Neural cell (in vitro differentiated cells): ENCODE measurements around the gene FLRT2. TPM values are rescaled to one million over a fixed set of nuclear protein-coding genes. Genes with fewer than 3 reads are reported as not detected.

Experiments used
- H2AFZ ChIP-seq: fragments of 200-600, 300-800 bp; sonication (generic), shearing (Covaris generic); 2 replicates; pipeline ENCODE4 v1.6.0; 2014; ENCODE audit warnings: low read depth, mild to moderate bottlenecking, antibody characterized with exemption, low read length, moderate library complexity
- H3F3A ChIP-seq: fragments of 200-600 bp; shearing (Covaris generic); 2 replicates; pipeline ENCODE4 v1.6.1; 2016; ENCODE audit warnings: mild to moderate bottlenecking, moderate library complexity, mixed read lengths, antibody characterized with exemption, low read length; ENCODE audit not compliant: insufficient read depth, poor library complexity, severe bottlenecking
- H3K27ac ChIP-seq: fragments of 200-600, 300-800 bp; sonication (generic), shearing (Covaris generic); 2 replicates; pipeline ENCODE4 v1.5.1; 2014; ENCODE audit warnings: mild to moderate bottlenecking, low read length, moderate library complexity
- H3K27me3 ChIP-seq: fragments of 300-800, 200-600 bp; sonication (generic), shearing (Covaris generic); 2 replicates; pipeline ENCODE4 v1.6.0; 2014; ENCODE audit warnings: mild to moderate bottlenecking, low read depth, low read length, moderate library complexity; ENCODE audit not compliant: insufficient read depth
- H3K36me3 ChIP-seq: fragments of 300-800, 200-600 bp; sonication (generic), shearing (Covaris generic); 2 replicates; pipeline ENCODE4 v1.5.1; 2014; ENCODE audit warnings: mild to moderate bottlenecking, antibody characterized with exemption, low read length, moderate library complexity; ENCODE audit not compliant: insufficient read depth
- H3K4me2 ChIP-seq: fragments of 300-800, 200-600 bp; sonication (generic), shearing (Covaris generic); 2 replicates; pipeline ENCODE4 v1.6.0; 2014; ENCODE audit warnings: mild to moderate bottlenecking, low read length
- H3K4me3 ChIP-seq: fragments of 300-800, 200-600 bp; sonication (generic), shearing (Covaris generic); 2 replicates; pipeline ENCODE4 v1.5.1; 2014; ENCODE audit warnings: mild to moderate bottlenecking, low read length, moderate library complexity
- H3K79me2 ChIP-seq: fragments of 200-600 bp; shearing (Covaris generic); replicated peaks from 2 replicates; pipeline ENCODE4 v1.6.0; 2014; ENCODE audit warnings: mild to moderate bottlenecking, low read length, moderate library complexity; ENCODE audit not compliant: insufficient read depth
- H3K9ac ChIP-seq: fragments of 300-800, 200-600 bp; sonication (generic), shearing (Covaris generic); 2 replicates; pipeline ENCODE4 v1.6.1; 2016; ENCODE audit warnings: mild to moderate bottlenecking, low read length, mixed read lengths
- H3K9me2 ChIP-seq: fragments of 200-600 bp; shearing (Covaris generic); 2 replicates; pipeline ENCODE4 v1.6.1; 2016; ENCODE audit warnings: mild to moderate bottlenecking, low read length, mixed read lengths; ENCODE audit not compliant: insufficient read depth
- H3K9me3 ChIP-seq: fragments of 200-600, 300-800 bp; sonication (generic), shearing (Covaris generic); 2 replicates; pipeline ENCODE4 v1.6.1; 2016; ENCODE audit warnings: mild to moderate bottlenecking, mixed run types, low read length, moderate library complexity, mixed read lengths
- H4K20me1 ChIP-seq: fragments of 200-600 bp; shearing (Covaris generic); 2 replicates; pipeline ENCODE4 v1.6.1; 2016; ENCODE audit warnings: mild to moderate bottlenecking, mixed run types; ENCODE audit not compliant: insufficient read depth
- EP300 ChIP-seq: fragments of 450-650 bp; conservative IDR thresholded peaks from 2 replicates; pipeline ENCODE4 v1.6.1; 2014; ENCODE audit warnings: antibody characterized with exemption, mild to moderate bottlenecking, moderate library complexity; ENCODE audit not compliant: poor library complexity, severe bottlenecking
- EZH2 ChIP-seq: fragments of 200-600, 300-800 bp; shearing (Covaris generic), sonication (generic); IDR thresholded peaks from 2 replicates; pipeline ENCODE4 v1.6.1; 2014; ENCODE audit warnings: antibody characterized with exemption, low read length, borderline replicate concordance, mild to moderate bottlenecking; ENCODE audit not compliant: insufficient read depth, poor library complexity, severe bottlenecking
- MXI1 ChIP-seq: fragments of 450-650 bp; conservative IDR thresholded peaks from 2 replicates; pipeline ENCODE4 v1.6.1; 2014; ENCODE audit warnings: antibody characterized with exemption, mild to moderate bottlenecking; ENCODE audit not compliant: poor library complexity, severe bottlenecking
- POLR2AphosphoS5 ChIP-seq: IDR thresholded peaks from 2 replicates; pipeline ENCODE4 v1.6.1; 2012
- RAD21 ChIP-seq: fragments of 450-650 bp; conservative IDR thresholded peaks from 2 replicates; pipeline ENCODE4 v1.6.1; 2014; ENCODE audit warnings: antibody characterized with exemption, mild to moderate bottlenecking, moderate library complexity
- SMC3 ChIP-seq: fragments of 450-650 bp; conservative IDR thresholded peaks from 2 replicates; pipeline ENCODE4 v1.6.1; 2014; ENCODE audit warnings: antibody characterized with exemption, mild to moderate bottlenecking, moderate library complexity; ENCODE audit not compliant: poor library complexity
- TAF1 ChIP-seq: IDR thresholded peaks from 2 replicates; pipeline ENCODE4 v1.6.1; 2012; ENCODE audit warnings: low read depth
- polyA plus RNA-seq: library from polyadenylated mRNA; depleted of rRNA; stranded (reverse); fragments of >200 nt; gene quantifications from 2 replicates; pipeline ENCODE4 v1.2.3, GENCODE V29; 2014
- TF ChIP-seq, protein P1 (sequence below): IDR thresholded peaks from 2 replicates; pipeline ENCODE4 v1.6.1; 2012; ENCODE audit warnings: borderline replicate concordance
- TF ChIP-seq, protein P2 (sequence below): fragments of 450-650 bp; IDR thresholded peaks from 2 replicates; pipeline ENCODE4 v1.5.1; 2014; ENCODE audit warnings: antibody characterized with exemption, mild to moderate bottlenecking, moderate library complexity; ENCODE audit not compliant: poor library complexity, severe bottlenecking

The FLRT2 gene
- polyA plus RNA-seq, 1 donor from 2014 or later = 5.1 TPM

DNA sequence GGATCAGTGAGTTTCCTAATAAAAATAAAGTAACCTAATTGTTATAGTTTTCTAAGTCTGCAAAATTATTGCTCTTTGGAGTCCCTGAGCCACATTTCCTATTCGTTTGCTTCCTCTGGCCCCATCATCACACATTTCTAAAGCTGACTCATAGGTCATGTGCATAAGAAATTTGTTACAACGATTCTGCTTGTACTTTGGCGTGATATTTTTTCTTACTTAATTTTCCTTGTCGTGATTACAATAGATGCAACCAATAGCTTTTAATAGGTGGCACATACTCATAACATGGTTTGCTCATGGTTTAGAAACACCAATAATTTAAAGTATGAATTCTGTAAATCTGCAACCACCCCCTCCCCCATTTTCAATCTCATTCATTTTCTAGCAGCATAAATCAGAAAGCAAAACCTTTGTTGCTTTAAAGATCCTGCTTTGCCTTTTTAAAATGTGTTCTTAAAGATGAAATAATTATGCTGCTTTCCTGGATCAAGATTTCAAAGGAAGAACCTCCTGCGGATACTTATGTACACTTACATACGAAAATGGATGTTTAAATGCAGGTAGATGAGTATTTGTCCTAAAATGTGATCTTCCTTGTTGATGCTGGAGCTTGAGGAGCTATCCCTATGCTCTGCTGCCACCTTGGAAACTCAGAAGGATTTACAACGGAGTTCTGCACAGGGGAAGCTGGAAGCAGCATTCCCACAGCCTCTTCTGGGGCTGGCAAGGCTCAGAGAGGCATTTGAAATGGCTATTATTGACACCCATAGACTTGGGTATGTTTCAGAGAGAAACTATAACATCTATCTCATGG, 1.7 kb upstream of the FLRT2 start:
- TF ChIP-seq MXI1 (no peak), EP300 (no peak), RAD21 (peak; percentile 97), EZH2 (no peak), SMC3 (peak; percentile 89), POLR2AphosphoS5 (no peak), TAF1 (no peak)
- TF ChIP-seq, protein P1, sequence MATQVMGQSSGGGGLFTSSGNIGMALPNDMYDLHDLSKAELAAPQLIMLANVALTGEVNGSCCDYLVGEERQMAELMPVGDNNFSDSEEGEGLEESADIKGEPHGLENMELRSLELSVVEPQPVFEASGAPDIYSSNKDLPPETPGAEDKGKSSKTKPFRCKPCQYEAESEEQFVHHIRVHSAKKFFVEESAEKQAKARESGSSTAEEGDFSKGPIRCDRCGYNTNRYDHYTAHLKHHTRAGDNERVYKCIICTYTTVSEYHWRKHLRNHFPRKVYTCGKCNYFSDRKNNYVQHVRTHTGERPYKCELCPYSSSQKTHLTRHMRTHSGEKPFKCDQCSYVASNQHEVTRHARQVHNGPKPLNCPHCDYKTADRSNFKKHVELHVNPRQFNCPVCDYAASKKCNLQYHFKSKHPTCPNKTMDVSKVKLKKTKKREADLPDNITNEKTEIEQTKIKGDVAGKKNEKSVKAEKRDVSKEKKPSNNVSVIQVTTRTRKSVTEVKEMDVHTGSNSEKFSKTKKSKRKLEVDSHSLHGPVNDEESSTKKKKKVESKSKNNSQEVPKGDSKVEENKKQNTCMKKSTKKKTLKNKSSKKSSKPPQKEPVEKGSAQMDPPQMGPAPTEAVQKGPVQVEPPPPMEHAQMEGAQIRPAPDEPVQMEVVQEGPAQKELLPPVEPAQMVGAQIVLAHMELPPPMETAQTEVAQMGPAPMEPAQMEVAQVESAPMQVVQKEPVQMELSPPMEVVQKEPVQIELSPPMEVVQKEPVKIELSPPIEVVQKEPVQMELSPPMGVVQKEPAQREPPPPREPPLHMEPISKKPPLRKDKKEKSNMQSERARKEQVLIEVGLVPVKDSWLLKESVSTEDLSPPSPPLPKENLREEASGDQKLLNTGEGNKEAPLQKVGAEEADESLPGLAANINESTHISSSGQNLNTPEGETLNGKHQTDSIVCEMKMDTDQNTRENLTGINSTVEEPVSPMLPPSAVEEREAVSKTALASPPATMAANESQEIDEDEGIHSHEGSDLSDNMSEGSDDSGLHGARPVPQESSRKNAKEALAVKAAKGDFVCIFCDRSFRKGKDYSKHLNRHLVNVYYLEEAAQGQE = peak; percentile 64
- TF ChIP-seq, protein P2, sequence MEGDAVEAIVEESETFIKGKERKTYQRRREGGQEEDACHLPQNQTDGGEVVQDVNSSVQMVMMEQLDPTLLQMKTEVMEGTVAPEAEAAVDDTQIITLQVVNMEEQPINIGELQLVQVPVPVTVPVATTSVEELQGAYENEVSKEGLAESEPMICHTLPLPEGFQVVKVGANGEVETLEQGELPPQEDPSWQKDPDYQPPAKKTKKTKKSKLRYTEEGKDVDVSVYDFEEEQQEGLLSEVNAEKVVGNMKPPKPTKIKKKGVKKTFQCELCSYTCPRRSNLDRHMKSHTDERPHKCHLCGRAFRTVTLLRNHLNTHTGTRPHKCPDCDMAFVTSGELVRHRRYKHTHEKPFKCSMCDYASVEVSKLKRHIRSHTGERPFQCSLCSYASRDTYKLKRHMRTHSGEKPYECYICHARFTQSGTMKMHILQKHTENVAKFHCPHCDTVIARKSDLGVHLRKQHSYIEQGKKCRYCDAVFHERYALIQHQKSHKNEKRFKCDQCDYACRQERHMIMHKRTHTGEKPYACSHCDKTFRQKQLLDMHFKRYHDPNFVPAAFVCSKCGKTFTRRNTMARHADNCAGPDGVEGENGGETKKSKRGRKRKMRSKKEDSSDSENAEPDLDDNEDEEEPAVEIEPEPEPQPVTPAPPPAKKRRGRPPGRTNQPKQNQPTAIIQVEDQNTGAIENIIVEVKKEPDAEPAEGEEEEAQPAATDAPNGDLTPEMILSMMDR = peak; percentile 91
- H3K27ac ChIP-seq = no peak overlapping the region
- peak overlapping the region; percentile 64 for H3K9ac ChIP-seq
- H3K9me3 ChIP-seq = no peaks in the 10 kb centered on the region
- no peaks in the 10 kb centered on the region for H3K36me3 ChIP-seq
- peak overlapping the region; percentile 85 for H3K4me3 ChIP-seq
- peaks cover 6% of the 10 kb centered on the region for H3F3A ChIP-seq
- H3K79me2 ChIP-seq = no peaks in the 10 kb centered on the region
- no peaks in the 10 kb centered on the region for H3K9me2 ChIP-seq
- H2AFZ ChIP-seq = no peak overlapping the region
- peak overlapping the region; percentile 81 for H3K4me2 ChIP-seq
- no peaks in the 10 kb centered on the region for H4K20me1 ChIP-seq
- peaks cover 41% of the 10 kb centered on the region for H3K27me3 ChIP-seq

DNA sequence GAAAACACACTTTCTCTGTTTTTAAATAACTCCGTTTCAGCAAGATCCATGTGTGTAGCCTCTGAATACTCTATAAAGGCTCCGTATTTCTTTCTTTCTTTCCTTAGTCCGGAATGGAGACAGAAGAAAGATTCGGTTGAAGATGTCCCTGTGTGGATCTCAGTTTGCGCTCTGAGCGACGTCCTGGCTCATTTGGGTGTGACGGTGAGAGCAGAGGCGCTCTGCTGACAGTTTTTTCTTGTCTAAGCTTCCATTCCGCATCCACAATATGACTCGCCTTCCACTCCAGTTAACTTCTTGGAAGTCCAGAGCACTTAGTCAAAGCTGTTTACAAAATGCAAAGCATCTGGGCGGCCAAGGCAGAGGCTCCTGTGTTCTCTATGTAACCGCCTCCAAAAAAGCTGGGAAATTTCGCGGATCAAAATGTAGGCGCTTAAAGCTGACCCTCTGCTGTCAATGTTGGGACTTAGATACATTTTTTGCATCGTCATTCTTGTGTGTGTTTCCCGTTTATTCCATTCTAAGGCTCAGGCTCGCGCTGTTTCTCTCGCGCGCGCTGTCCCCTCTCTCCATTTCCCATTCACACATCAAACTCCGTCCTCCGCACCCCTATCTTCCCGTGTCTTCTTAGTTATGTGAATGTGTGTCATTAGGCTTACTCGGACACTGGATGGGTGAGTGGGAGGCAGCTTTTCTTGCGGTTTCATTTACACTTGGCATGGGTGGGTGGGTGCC, 880 bp upstream of the FLRT2 start:
- peaks cover 47% of the 10 kb centered on the region for H3K27me3 ChIP-seq
- H3K27ac ChIP-seq = no peak overlapping the region
- peak overlapping the region; percentile 85 for H3K4me3 ChIP-seq
- peaks cover 6% of the 10 kb centered on the region for H3F3A ChIP-seq
- no peak overlapping the region for H2AFZ ChIP-seq
- no peaks in the 10 kb centered on the region for H3K9me3 ChIP-seq
- TF ChIP-seq TAF1 (no peak), SMC3 (peak; percentile 50), RAD21 (no peak), EZH2 (no peak), POLR2AphosphoS5 (no peak), MXI1 (no peak)
- TF ChIP-seq, protein P2 = peak; percentile 50
- TF ChIP-seq, protein P1 = no peak
- H3K4me2 ChIP-seq = peak overlapping the region; percentile 81
- no peaks in the 10 kb centered on the region for H4K20me1 ChIP-seq
- no peaks in the 10 kb centered on the region for H3K79me2 ChIP-seq
- H3K9ac ChIP-seq = peak overlapping the region; percentile 64
- no peaks in the 10 kb centered on the region for H3K9me2 ChIP-seq
- no peaks in the 10 kb centered on the region for H3K36me3 ChIP-seq
